Endothelial cell of umbilical vein (primary cell): ENCODE data around the gene RFX2. TPM values are rescaled to one million over a fixed set of nuclear protein-coding genes. Genes with fewer than 3 reads are reported as not detected.

Experiments used
- BruUV-seq: library from RNA; stranded (reverse); fragments of 400-500 nt; replicated peaks from 2 replicates; lab custom pipeline; 2021; lab: Mats Ljungman, UMichigan
- CTCF ChIA-PET: fragments of 300-600, 350-600 bp; sonication (Branson Sonifier 250); formaldehyde crosslinking; loops from one replicate; lab custom pipeline; 2021; ENCODE audit warnings: antibody characterized with exemption, inconsistent platforms; lab: Charles Lee
- POLR2A ChIA-PET: fragments of 300-600, 350-600 bp; sonication (Branson Sonifier 250); formaldehyde crosslinking; loops from one replicate; lab custom pipeline; 2021; ENCODE audit warnings: antibody characterized with exemption, inconsistent platforms; lab: Charles Lee
- DNase-seq: peaks from one replicate; pipeline ENCODE4 v3.0.0-alpha.2; 2011; ENCODE audit warnings: low read depth, low spot score
- FAIRE-seq: peaks from 2 replicates; lab custom pipeline; 2011; peaks lifted over from hg19 to GRCh38; lab: Jason Lieb, UNC
- H2AFZ ChIP-seq: 2 replicates; pipeline ENCODE4 v1.6.0; 2012; ENCODE audit warnings: low read depth, low read length, control low read depth, inconsistent platforms
- H3K27ac ChIP-seq: 2 replicates; pipeline ENCODE4 v1.5.1; 2011; ENCODE audit warnings: low read depth, mild to moderate bottlenecking, control low read depth, low read length, moderate library complexity; ENCODE audit not compliant: insufficient read depth
- H3K27me3 ChIP-seq, 2 experiments: 2 replicates each; pipeline versions ENCODE4 v1.6.0 to v1.6.1; 2011; ENCODE audit warnings: low read length in 2 of 2, mixed read lengths in 1 of 2; ENCODE audit not compliant: control insufficient read depth in 2 of 2, insufficient read depth in 2 of 2
- H3K36me3 ChIP-seq, 2 experiments: 2 replicates in 1 of 2; 3 replicates in 1 of 2; pipeline ENCODE4 v1.5.1; 2011; ENCODE audit warnings: low read length in 2 of 2, mild to moderate bottlenecking in 1 of 2, moderate library complexity in 1 of 2; ENCODE audit not compliant: control insufficient read depth in 2 of 2, insufficient read depth in 2 of 2; ENCODE audit errors: extremely low read depth in 1 of 2
- H3K4me1 ChIP-seq: 3 replicates; pipeline ENCODE4 v1.5.1; 2011; ENCODE audit warnings: mild to moderate bottlenecking, low read length; ENCODE audit not compliant: control insufficient read depth, insufficient read depth; ENCODE audit errors: extremely low read depth
- H3K4me2 ChIP-seq: 2 replicates; pipeline ENCODE4 v1.6.1; 2011; ENCODE audit warnings: low read length, control low read depth, mixed read lengths; ENCODE audit not compliant: insufficient read depth
- H3K4me3 ChIP-seq, 3 experiments: fragments of 200-600 bp in 1 of 3; sonication (generic), shearing (Covaris generic) in 1 of 3; replicated peaks in 1 of 3; 2 replicates each; pipeline ENCODE4 v1.5.1; 2011 to 2016; ENCODE audit warnings: control low read depth in 3 of 3, low read length in 3 of 3, mild to moderate bottlenecking in 2 of 3, inconsistent platforms in 1 of 3, low read depth in 1 of 3, moderate library complexity in 1 of 3; ENCODE audit not compliant: insufficient read depth in 1 of 3
- H3K79me2 ChIP-seq: 2 replicates; pipeline ENCODE4 v1.6.0; 2012; ENCODE audit warnings: low read length, inconsistent platforms; ENCODE audit not compliant: control insufficient read depth, insufficient read depth
- H3K9ac ChIP-seq: replicated peaks from 2 replicates; pipeline ENCODE3; 2011; ENCODE audit warnings: low read length, control low read depth; ENCODE audit not compliant: insufficient read depth; ENCODE audit errors: extremely low read depth
- H3K9me1 ChIP-seq: replicated peaks from 3 replicates; pipeline ENCODE4 v1.6.0; 2011; ENCODE audit warnings: mild to moderate bottlenecking, low read length; ENCODE audit not compliant: control insufficient read depth, insufficient read depth; ENCODE audit errors: extremely low read depth
- H3K9me3 ChIP-seq: replicated peaks from 2 replicates; pipeline ENCODE4 v1.5.1; 2012; ENCODE audit warnings: low read length, inconsistent platforms; ENCODE audit not compliant: control insufficient read depth, insufficient read depth
- H4K20me1 ChIP-seq: replicated peaks from 2 replicates; pipeline ENCODE3; 2011; ENCODE audit warnings: mild to moderate bottlenecking, low read length; ENCODE audit not compliant: control insufficient read depth, insufficient read depth; ENCODE audit errors: extremely low read depth
- EZH2 ChIP-seq: IDR thresholded peaks from 2 replicates; pipeline ENCODE4 v1.6.1; 2012; ENCODE audit warnings: borderline replicate concordance, low read depth, mild to moderate bottlenecking, moderate library complexity, low read length, inconsistent platforms; ENCODE audit not compliant: severe bottlenecking
- FOS ChIP-seq: IDR thresholded peaks from 2 replicates; pipeline ENCODE4 v1.6.1; 2011; ENCODE audit warnings: mild to moderate bottlenecking, low read length, moderate library complexity, borderline replicate concordance; ENCODE audit not compliant: insufficient read depth
- GATA2 ChIP-seq: IDR thresholded peaks from 2 replicates; pipeline ENCODE4 v1.7.0; 2011; ENCODE audit warnings: low read depth, mild to moderate bottlenecking, moderate library complexity, mixed read lengths, low read length; ENCODE audit not compliant: insufficient read length, insufficient read depth
- JUN ChIP-seq: IDR thresholded peaks from 2 replicates; pipeline ENCODE4 v1.6.1; 2011; ENCODE audit warnings: borderline replicate concordance, low read depth; ENCODE audit not compliant: insufficient read length, insufficient read depth
- MYC ChIP-seq: IDR thresholded peaks from one replicate; pipeline ENCODE4 v1.6.1; 2011; ENCODE audit warnings: mild to moderate bottlenecking, low read depth, low read length
- POLR2A ChIP-seq: IDR thresholded peaks from 2 replicates; pipeline ENCODE4 v1.6.1; 2012; ENCODE audit warnings: low read depth, mild to moderate bottlenecking, control low read depth, low read length
- POLR2AphosphoS5 ChIP-seq: IDR thresholded peaks from 2 replicates; pipeline ENCODE4 v1.6.1; 2012; ENCODE audit warnings: low read depth, mild to moderate bottlenecking, control low read depth, low read length, moderate library complexity; ENCODE audit not compliant: insufficient read depth
- dilution Hi-C: fragments of 300-500 bp; cut with MboI; formaldehyde crosslinking; loops from one replicate; pipeline ENCODE4 v1.15.0; 2019; ENCODE audit warnings: low sequenced_read_pairs; ENCODE audit not compliant: extremely low pct_ligation_motif_present
- intact Hi-C: fragments of 100-400 bp; cut with micrococcal nuclease; formaldehyde crosslinking; loops from one replicate; pipeline ENCODE4 v1.10.0; 2022
- polyA plus RNA-seq, 4 experiments: library from polyadenylated mRNA; depleted of rRNA in 3 of 4; stranded (reverse) in 3 of 4; unstranded in 1 of 4; fragments of >200 nt; gene quantifications; 2 replicates each; pipeline versions ENCODE4 v1.2.1 to v1.2.3, GENCODE V29; 2011 to 2012; ENCODE audit warnings: missing spikeins in 1 of 4
- total RNA-seq: library from RNA; stranded (reverse); gene quantifications from 2 replicates; pipeline ENCODE4 v1.2.3, GENCODE V29; 2021
- TF ChIP-seq, protein P1 (sequence below), 2 donors: IDR thresholded peaks; 1 replicate in 1 of 2; 2 replicates in 1 of 2; pipeline ENCODE4 v1.5.1; 2011; ENCODE audit warnings: low read length in 2 of 2, mild to moderate bottlenecking in 2 of 2, moderate library complexity in 2 of 2, control low read depth in 1 of 2, inconsistent platforms in 1 of 2, low read depth in 1 of 2; ENCODE audit not compliant: insufficient read depth in 1 of 2; ENCODE audit errors: extremely low read depth in 1 of 2
- TF ChIP-seq, protein P2 (sequence below): IDR thresholded peaks from 2 replicates; pipeline ENCODE4 v1.6.1; 2011; ENCODE audit not compliant: insufficient read depth, insufficient read length

Gene RFX2
- total and polyA plus RNA-seq, 2 donors (not counting 3 experiments of a cell fraction or from before 2014, with no cell fraction given) = 16.1 to 19.0 TPM

DNA sequence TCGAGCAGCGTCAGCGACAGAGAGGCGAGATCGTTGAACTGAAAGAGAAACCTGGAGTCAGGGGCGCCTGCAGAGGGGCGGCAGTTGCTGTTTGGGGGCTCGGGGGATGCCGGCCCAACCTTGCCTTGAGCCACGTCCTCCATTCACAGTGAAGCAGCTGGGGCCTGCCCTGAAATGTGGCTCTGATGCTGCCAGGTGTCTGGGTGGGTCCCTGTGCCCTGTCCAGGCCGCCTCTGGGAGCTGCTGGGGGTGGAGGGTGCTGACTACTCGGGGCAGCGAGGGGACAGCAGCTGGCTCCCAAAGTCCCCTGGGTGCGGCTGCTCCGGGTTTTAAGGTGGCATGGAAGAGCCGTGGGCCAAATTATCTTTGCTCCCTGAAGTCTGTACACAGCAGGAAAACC, 114.7 kb downstream of the RFX2 start:
- no peak for FAIRE-seq

More for the DNA sequence above, 114.7 kb downstream of the RFX2 start:
- Histone ChIP-seq H3K9me3 (no peaks in the 10 kb centered on the region), H3K36me3 (peaks cover 0 to 12% of the 10 kb centered on the region in 2 experiments), H3K4me3 (no peak overlapping the region), H3K9ac (no peak overlapping the region), H4K20me1 (no peaks in the 10 kb centered on the region), H3K4me2 (no peak overlapping the region), H3K9me1 (no peaks in the 10 kb centered on the region), H3K27ac (no peak overlapping the region), H3K79me2 (no peaks in the 10 kb centered on the region), H2AFZ (no peak overlapping the region), H3K27me3 (no peaks in the 10 kb centered on the region), H3K4me1 (peaks cover 15% of the 10 kb centered on the region)
- TF ChIP-seq MYC (no peak), JUN (no peak), POLR2AphosphoS5 (no peak), EZH2 (no peak), GATA2 (no peak), POLR2A (no peak), FOS (no peak)
- TF ChIP-seq, protein P1, sequence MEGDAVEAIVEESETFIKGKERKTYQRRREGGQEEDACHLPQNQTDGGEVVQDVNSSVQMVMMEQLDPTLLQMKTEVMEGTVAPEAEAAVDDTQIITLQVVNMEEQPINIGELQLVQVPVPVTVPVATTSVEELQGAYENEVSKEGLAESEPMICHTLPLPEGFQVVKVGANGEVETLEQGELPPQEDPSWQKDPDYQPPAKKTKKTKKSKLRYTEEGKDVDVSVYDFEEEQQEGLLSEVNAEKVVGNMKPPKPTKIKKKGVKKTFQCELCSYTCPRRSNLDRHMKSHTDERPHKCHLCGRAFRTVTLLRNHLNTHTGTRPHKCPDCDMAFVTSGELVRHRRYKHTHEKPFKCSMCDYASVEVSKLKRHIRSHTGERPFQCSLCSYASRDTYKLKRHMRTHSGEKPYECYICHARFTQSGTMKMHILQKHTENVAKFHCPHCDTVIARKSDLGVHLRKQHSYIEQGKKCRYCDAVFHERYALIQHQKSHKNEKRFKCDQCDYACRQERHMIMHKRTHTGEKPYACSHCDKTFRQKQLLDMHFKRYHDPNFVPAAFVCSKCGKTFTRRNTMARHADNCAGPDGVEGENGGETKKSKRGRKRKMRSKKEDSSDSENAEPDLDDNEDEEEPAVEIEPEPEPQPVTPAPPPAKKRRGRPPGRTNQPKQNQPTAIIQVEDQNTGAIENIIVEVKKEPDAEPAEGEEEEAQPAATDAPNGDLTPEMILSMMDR (IDR thresholded peaks at IDR 0.05; ENCODE audit: extremely low read depth in 1 of 2, insufficient read depth in 1 of 2, low read depth in 1 of 2, low read length in 2 of 2) = no peak
- TF ChIP-seq, protein P2, sequence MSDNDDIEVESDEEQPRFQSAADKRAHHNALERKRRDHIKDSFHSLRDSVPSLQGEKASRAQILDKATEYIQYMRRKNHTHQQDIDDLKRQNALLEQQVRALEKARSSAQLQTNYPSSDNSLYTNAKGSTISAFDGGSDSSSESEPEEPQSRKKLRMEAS = no peak
- POLR2A ChIA-PET = no interaction called here
- no TSS peak for BruUV-seq
- dilution Hi-C loops = no loop called here
- intact Hi-C loops = no loop called here
- CTCF ChIA-PET = interaction anchor here (1.0 to 3.6 kb wide), 2 partner anchors 8 to 27 kb away, joined by 3 to 20 read pairs; no protein-coding TSS in a partner anchor
- no peak for DNase-seq
